NCI-H345 treated with DMSO at 0.1 percent for 48 hours (cell line): ENCODE data around the gene NETO1.
A peak's percentile ranks its signal among the peaks of the same experiment; 100 is the strongest.

Source experiments
- DNase-seq: peaks from one replicate; lab custom pipeline; 2025; ENCODE audit not compliant: unreplicated experiment; lab: John Stamatoyannopoulos, UW

The NETO1 gene

GRCh38 chr18:72846736-72847533, 20.9 kb downstream of the NETO1 start:
- no peak for DNase-seq

GRCh38 chr18:72843743-72844142, 24.0 kb downstream of the NETO1 start:
- no peak for DNase-seq

DNA sequence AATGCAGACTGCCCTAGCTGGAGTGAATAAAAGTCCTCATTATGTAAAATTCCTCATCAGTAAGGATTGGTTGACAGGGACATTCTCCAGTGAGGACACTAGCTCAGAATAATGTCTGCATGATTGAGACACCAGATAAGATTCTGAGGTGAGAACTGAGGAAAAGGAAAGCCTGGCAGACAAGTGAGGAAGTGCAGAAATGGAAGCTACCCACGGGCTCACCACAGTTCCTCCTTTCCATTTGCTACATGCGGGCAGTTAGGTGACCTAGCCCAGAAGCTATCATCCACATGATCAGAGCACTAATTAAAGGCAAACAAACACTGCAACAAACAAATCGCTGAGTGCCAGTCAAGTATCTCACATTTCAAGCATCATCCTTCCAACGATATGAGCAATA, 27.7 kb downstream of the NETO1 start:
- DNase-seq, result no peak

GRCh38 chr18:72834731-72835130, 33.1 kb downstream of the NETO1 start:
- no peak for DNase-seq

DNA sequence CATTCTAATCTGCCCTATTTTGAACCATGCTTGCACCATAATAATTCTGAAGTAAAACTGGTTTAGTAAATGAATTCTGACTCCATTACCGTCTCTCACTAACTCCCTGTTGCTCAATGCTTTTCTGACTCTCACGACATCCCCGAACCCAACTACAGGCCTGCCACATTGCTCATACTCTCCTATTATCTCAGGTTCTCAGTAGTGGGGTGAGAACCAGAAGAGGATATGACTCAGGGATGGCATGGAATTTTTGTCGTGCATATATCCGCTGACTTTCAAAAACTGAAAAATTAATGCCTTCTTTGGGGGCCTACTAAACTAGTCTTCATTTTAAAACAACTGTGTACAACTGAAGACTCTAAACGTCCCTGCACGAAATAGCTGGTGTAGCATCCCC, 34.3 kb downstream of the NETO1 start:
- no peak for DNase-seq

DNA sequence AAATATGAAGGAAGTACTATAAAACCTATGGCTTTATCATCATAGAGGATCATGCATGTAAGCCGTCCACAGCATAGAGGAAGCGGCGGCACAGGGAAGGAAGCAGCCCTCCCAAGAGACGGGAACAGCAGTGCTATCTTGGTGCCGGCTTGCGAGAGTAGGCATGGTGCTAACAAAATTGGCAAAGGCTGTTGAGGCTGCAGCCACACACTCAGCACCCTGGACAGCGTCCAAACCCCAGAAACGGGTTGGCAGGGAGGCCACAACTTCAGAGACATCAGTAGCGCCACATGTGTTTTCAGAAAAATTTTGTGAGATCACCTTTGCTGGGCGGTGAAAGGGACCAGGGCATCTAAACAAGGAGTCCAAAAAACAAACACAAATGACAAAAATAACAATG, 37.7 kb downstream of the NETO1 start:
- no peak for DNase-seq

- no peak for DNase-seq
Observed at GRCh38 chr18:72828601-72829000, 39.2 kb downstream of the NETO1 start.

DNA sequence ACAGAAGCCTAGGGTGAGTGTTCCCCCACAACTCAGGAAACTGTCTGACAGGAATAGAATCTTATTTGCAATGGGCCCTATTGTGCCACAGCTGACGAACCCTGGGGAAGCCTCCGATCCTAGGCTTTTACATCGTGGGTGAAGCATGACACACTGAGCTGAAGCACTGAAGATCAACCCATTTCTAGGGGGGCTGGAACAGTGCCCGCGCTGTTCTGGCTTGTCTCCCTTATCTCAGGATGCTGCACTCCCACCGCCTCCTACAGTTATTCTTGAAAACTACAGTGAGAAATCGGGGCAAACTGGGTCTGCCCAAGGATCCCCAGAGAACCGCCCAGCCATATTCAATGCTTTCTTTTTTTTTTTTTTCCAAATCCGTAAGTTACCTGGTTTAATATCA, 41.1 kb downstream of the NETO1 start:
- DNase-seq, result no peak

DNA sequence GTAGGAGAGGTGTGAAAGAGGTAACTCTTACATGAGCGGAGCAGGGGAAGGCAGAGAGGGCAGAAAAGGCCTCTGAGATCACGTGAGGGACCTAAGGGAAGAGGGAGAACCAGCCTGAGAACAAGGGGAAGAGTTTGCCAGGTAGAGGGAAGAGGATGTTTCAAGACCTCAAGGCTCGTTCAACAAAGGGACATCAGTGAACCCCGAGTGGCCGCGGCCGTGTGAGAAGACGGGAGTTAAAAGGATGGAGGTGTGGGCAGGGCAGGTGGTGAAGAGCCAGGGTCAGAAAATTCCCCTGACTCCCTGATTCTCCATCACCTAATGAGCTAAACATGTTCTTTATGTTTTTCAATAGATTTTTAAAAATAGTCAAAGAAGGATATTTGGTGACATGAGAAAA, 44.4 kb downstream of the NETO1 start:
- no peak for DNase-seq

GRCh38 chr18:72822202-72822601, 45.6 kb downstream of the NETO1 start:
- DNase-seq, result no peak

DNA sequence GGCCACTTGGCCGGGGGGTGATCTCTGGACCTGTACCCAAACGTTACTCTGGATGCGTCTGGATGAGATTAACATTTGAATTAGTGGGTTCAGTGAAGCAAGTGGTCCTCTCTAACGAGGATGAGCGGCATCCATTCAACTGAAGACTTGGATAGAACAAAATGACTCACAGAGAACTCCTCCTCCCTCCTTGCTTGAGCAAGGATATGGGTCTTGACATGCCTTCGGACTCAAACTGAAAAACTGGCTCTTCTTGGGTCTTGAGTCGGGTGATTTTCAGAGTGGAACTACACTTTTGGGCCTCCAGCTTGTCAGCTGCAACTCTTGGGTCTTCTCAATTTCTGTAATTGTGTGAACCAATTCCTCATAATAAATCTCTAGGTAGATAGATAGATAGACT, 47.2 kb downstream of the NETO1 start:
- no peak for DNase-seq

DNA sequence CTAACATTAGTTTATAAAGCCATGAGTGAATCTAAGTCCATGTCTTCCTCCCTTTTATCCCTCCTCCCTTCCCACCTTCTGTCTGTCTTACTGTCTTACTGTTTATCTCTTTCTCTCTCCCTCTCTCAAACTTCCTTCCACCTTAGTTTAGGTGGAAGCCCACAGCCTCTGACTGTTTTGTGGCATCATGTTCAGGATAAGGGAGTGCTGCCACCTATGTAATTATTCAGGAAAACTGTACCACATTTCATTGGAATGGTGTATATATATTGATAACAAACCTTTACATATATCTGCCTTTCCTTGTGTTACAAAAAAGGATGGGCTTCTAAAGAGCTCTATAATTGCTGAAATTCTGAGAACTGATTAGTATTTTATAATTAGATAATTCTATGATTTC, 48.7 kb downstream of the NETO1 start:
- no peak for DNase-seq

- DNase-seq, result no peak
Observed at GRCh38 chr18:72811047-72811446, 56.7 kb downstream of the NETO1 start.

DNA sequence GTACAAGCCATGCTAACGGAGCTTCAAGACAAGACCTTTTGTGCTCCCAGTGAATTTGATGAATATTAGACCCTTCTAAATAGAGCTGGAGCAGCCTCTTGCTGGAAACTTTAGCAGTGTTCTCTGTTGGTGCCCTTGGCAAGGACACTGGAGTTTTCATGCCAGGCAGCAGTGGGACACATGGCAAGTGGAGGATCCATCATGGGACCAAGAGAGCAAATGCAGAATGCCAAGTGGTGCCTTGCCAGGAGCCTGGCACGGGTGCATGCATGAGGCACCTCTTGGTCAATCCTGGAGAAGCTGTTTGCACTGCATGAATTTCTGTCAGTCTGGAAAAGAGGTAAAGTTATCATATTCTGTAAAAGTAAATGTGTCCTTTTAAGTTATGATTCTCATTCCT, 59.1 kb downstream of the NETO1 start:
- no peak for DNase-seq

DNA sequence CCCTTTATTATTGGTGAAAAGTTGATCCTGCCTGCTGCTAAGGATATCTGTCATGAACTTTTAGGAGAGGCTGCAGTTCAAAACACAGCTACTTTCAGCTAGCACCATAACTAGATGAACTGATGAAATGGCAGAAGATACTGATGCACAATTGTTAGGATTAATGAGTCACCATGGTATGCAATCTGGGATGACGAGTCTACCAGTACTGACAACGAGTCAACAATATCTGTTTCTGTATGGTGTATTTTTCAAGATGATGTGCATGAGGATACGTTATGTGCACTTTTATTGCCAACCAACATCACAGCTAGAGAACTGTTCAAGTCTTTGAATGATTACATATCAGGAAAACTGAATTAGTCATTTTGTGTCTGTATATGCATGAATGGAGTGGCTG, 68.7 kb downstream of the NETO1 start:
- no peak for DNase-seq

DNA sequence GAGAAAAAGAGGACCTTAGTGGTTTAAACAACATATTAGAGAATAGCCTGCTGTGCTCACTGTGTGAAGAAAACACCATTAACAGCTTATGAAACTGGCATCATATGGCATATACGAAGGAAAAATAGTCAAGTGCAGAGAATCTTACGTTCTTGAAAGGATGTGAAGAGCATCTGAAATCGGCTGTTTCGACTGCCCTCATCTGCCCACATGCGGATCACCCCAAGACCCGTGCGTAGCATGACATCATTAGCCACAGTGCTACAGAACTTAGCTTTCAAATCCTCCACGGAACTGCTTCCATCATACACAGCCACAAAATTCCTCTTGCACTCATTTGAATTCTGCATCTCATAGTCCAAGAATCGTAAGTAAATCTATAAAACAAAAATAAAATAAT, 84.3 kb downstream of the NETO1 start:
- no peak for DNase-seq

DNA sequence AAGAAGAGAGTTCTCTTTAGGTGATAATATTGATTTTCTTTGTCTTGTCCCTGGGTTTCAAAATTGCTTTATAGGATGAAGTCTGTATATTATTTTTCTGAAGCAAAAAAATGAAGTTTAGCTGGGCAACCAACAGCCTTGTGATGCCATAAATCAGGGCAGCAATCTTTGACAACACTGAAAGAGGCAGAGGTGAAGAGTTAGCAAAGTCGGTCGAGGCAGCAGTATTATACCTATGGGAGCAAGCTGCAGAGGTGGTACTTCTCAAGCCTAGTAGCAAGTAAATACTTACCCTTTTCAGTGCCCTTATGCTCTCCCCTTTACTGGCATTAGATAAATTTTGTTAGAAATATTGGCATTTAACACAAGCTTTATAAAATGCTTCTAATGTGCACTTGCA, 92.9 kb downstream of the NETO1 start:
- DNase-seq, result no peak

- no peak for DNase-seq
Observed at GRCh38 chr18:72772916-72773315, 94.9 kb downstream of the NETO1 start.

- DNase-seq, result no peak
Observed at GRCh38 chr18:72768681-72769229, 99.0 kb downstream of the NETO1 start.

DNA sequence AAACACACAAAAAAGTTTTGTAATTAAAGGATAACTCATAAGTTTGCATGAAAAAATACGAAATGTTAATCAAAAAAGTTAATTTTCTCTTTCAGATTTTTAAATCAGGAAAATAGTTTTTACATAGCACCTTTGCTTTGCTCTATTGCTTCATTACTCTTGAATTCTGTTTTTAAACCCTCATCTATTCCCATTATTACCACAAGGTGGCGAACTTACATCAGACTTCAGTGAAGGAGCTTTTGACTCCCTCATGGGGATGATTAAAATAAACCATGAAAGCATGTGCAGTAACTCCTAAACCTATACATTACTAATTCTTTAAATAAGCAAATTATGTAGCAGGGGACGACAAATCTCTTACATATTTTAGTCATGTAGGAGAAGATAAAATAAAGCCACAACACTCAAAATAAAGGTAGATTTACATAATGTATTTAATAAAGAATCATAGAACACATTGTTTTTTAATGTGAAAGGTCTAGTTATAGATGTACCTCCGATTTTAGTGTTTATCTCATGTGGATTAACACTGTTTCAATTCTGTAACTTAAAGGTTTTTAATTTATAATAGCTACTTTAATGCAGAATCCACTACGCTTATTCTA, 105.2 kb downstream of the NETO1 start:
- DNase-seq, result peak; percentile 62

- no peak for DNase-seq
Observed at GRCh38 chr18:72752220-72752619, 115.6 kb downstream of the NETO1 start.

DNA sequence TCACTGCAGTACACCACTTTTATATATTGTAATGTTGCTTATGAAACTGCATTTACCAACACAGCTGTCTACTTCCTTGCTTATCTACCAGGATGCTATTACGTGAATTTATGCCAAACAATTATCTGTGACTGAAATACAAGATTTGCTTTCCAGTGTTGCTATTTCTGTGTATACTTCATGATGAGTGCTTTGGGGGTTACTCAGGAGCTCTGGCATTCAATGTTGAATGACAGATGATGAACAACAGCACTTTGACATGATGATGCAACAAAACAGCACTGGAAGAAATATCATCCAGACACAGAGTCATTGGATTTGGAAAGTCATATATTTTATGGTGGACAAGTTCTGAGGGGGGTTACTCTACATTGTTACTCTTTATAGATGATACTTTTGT, 125.8 kb downstream of the NETO1 start:
- no peak for DNase-seq

DNA sequence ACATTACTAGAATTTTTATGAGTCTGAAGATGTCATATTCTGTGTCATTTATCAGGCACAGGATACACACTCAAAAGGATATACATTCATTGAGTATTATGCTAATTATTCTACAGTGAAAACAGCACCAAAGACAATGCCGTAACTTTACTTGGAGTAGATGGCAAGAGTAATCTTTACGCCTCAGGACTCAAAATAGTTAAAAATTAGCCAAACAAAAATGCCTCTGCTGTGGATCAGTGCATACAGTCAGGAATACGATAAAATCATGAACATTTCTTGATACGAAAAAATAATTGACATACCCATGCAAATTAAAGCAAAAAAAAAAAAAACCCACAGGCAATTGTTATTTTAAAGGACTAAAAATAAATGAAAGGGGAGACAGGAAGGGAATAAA, 129.7 kb downstream of the NETO1 start:
- no peak for DNase-seq
